Measurements from ENCODE around the gene INAFM1.

The INAFM1 gene

DNA sequence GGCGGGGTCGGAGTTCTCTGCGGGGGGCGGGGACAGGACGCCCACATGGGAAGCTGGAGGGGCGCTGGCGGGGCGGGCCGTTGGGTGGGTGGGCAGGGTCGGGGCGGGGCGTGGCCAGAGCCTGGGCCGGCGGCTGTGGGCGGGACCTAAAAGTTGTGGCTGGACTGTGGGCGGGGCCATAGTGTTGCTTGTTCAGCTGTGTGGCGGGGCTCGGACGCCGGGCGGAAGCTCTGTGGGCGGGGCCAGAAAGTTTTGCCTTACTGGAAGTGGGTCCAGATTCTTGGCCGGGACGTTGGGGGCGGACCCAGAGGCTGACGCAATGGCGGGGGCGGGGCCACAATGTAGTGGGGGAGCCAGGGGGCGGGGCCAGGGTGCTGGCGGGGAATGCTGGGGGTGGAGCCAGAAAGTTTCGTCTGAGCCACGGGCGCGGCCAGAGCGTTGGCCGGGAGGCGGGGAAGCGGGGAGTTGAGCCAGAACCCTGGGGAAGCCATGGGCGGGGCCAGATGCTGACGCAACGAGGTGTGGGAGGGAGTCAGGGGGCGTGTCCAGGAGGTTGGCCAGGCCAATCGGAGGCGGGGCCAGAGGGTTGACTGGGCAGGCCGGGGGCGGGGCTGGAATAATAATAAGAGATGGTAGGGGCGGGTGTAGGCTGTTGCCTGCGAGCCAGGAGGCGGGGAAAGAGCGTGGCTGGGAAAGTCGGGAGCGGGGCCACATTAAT is 17.8 kb upstream of the INAFM1 start:
- Histone ChIP-seq H3K9me3 (ENCODE audit: insufficient read depth, low read depth, low read length) (no peaks in the 10 kb centered on the region), H3K4me2 (ENCODE audit: low read depth, low read length, poor library complexity, severe bottlenecking) (peak overlapping the region; percentile 100), H2AFZ (ENCODE audit: low read length) (no peak overlapping the region; the same call in 1 of the 2 replicates), H3K9me2 (replicated peaks; ENCODE audit: low read depth, low read length) (no peaks in the 10 kb centered on the region), H3K36me3 (ENCODE audit: insufficient read depth, low read length) (peaks cover 5% of the 10 kb centered on the region; the same call in 1 of the 2 replicates), H3K9ac (ENCODE audit: low read depth, low read length, poor library complexity, severe bottlenecking) (peak overlapping the region; percentile 91), H3K4me1 (ENCODE audit: insufficient read depth, low read length, poor library complexity, severe bottlenecking) (peaks cover 22% of the 10 kb centered on the region), H4K20me1 (ENCODE audit: insufficient read depth, low read length, poor library complexity, severe bottlenecking) (no peaks in the 10 kb centered on the region), H3F3A (ENCODE audit: low read depth) (no peaks in the 10 kb centered on the region), H3K27me3 (ENCODE audit: insufficient read depth, low read length, poor library complexity, severe bottlenecking) (no peaks in the 10 kb centered on the region), H3K79me2 (ENCODE audit: insufficient read depth, low read length) (peaks cover 25% of the 10 kb centered on the region), H3K4me3 (ENCODE audit: low read length, poor library complexity, severe bottlenecking) (peak overlapping the region; percentile 93)
- TF ChIP-seq CTCF (conservative IDR thresholded peaks at IDR 0.05; ENCODE audit: low read length) (no peak), EZH2phosphoT487 (IDR thresholded peaks at IDR 0.05; ENCODE audit: borderline replicate concordance) (no peak)

DNA sequence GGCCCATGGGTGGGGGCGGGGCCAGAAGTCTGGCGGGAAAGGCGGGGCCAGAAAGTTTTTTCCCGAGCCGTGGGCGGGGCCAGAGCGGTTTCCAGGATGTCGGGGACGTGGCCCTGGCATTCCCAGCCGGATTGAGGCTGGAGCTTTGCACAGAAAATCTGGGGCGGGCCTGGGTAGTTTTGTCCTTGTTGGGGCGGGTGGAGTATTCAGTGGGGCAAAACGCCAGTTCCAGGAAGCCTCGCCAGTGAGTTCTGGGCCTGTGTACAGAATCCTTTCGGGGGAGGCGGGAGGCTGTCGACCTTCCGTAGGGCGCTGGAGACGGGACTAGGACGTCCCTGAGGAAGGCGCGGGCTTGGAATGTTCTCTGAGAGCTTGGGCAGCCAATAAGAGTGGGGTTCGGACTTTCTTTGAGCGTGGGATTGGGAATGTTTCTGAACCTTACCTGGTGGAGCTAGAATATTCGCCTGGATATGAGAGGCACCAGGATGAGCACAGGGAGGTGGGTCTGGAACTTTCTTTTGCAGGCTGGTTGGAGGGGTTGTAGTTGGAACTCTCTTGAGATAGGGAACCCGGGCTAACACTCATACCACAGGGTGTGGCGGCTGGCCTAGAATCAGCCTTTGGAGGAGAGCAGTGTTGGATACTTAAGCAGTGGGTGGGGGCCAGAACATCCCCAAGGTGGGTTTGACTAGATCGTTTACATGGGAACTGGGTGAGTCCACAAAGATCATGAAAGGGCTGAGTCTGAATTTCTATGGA is 17.1 kb upstream of the INAFM1 start:
- Histone ChIP-seq H3K9me3 (ENCODE audit: insufficient read depth, low read depth, low read length) (no peaks in the 10 kb centered on the region), H3K4me2 (ENCODE audit: low read depth, low read length, poor library complexity, severe bottlenecking) (peak overlapping the region; percentile 100), H2AFZ (ENCODE audit: low read length) (peak overlapping the region; percentile 72; the same call in 1 of the 2 replicates), H3F3A (ENCODE audit: low read depth) (no peaks in the 10 kb centered on the region), H3K9me2 (replicated peaks; ENCODE audit: low read depth, low read length) (no peaks in the 10 kb centered on the region), H3K79me2 (ENCODE audit: insufficient read depth, low read length) (peaks cover 25% of the 10 kb centered on the region), H4K20me1 (ENCODE audit: insufficient read depth, low read length, poor library complexity, severe bottlenecking) (no peaks in the 10 kb centered on the region), H3K36me3 (ENCODE audit: insufficient read depth, low read length) (peaks cover 5% of the 10 kb centered on the region; the same call in 1 of the 2 replicates), H3K4me1 (ENCODE audit: insufficient read depth, low read length, poor library complexity, severe bottlenecking) (peaks cover 22% of the 10 kb centered on the region), H3K27me3 (ENCODE audit: insufficient read depth, low read length, poor library complexity, severe bottlenecking) (no peaks in the 10 kb centered on the region), H3K4me3 (ENCODE audit: low read length, poor library complexity, severe bottlenecking) (peak overlapping the region; percentile 93), H3K9ac (ENCODE audit: low read depth, low read length, poor library complexity, severe bottlenecking) (peak overlapping the region; percentile 90)
- TF ChIP-seq EZH2phosphoT487 (IDR thresholded peaks at IDR 0.05; ENCODE audit: borderline replicate concordance) (no peak), CTCF (conservative IDR thresholded peaks at IDR 0.05; ENCODE audit: low read length) (no peak)

- Histone ChIP-seq H3K4me2 (ENCODE audit: low read depth, low read length, poor library complexity, severe bottlenecking) (peak overlapping the region; percentile 100), H3K9me2 (replicated peaks; ENCODE audit: low read depth, low read length) (no peaks in the 10 kb centered on the region), H4K20me1 (ENCODE audit: insufficient read depth, low read length, poor library complexity, severe bottlenecking) (no peaks in the 10 kb centered on the region), H3K27me3 (ENCODE audit: insufficient read depth, low read length, poor library complexity, severe bottlenecking) (no peaks in the 10 kb centered on the region), H3K36me3 (ENCODE audit: insufficient read depth, low read length) (peaks cover 5% of the 10 kb centered on the region; the same call in 1 of the 2 replicates), H3K4me3 (ENCODE audit: low read length, poor library complexity, severe bottlenecking) (peak overlapping the region; percentile 93), H3K4me1 (ENCODE audit: insufficient read depth, low read length, poor library complexity, severe bottlenecking) (peaks cover 22% of the 10 kb centered on the region), H3K9me3 (ENCODE audit: insufficient read depth, low read depth, low read length) (no peaks in the 10 kb centered on the region), H3K9ac (ENCODE audit: low read depth, low read length, poor library complexity, severe bottlenecking) (peak overlapping the region; percentile 90), H2AFZ (ENCODE audit: low read length) (no peak overlapping the region), H3K79me2 (ENCODE audit: insufficient read depth, low read length) (peaks cover 25% of the 10 kb centered on the region), H3F3A (ENCODE audit: low read depth) (no peaks in the 10 kb centered on the region)
- no peak for TF ChIP-seq CTCF (conservative IDR thresholded peaks at IDR 0.05; ENCODE audit: low read length)
- no peak for TF ChIP-seq EZH2phosphoT487 (IDR thresholded peaks at IDR 0.05; ENCODE audit: borderline replicate concordance)
Observed at GRCh38 chr19:47258434-47258833, 16.3 kb upstream of the INAFM1 start.

Data from Loucy (cell line).